T-helper 1 cell treated with Interleukin-12 subunit alpha and Interleukin-12 subunit beta and Interleukin-4 antibody, amounts not matched to agents 30 ng/mL and 1 ng/mL, for 36 hours (primary cell): ENCODE data around the gene GALC. TPM values are rescaled to one million over a fixed set of nuclear protein-coding genes. Genes with fewer than 3 reads are reported as not detected.

Experiments used
- intact Hi-C: fragments of 100-400 bp; cut with micrococcal nuclease; formaldehyde crosslinking; loops from one replicate; pipeline ENCODE4 v1.15.1; 2024
- total RNA-seq: library from RNA; stranded (reverse); gene quantifications from 2 replicates; pipeline ENCODE4 v1.2.3, GENCODE V29; 2022

GALC gene
- total RNA-seq, 1 donor from 2014 or later = 17.7 TPM

DNA sequence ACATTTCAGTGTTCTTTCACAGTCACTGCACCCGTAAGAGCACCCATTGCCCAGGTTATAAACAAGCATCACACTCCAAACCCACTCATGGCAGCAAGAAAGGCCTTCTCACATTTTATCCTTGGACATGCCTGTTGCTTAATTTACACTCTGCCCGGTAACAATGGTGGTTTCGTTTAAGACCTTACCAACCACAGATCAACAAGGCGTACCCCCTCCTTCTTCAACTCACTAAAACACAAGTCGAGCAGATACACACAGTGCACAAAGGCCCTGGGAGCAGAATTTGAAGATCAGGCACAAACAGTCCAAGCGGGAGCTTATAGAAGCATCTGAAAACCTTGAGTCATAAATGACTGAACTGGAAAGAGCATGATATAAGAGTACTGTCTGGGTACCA, 98.1 kb downstream of the GALC start:
- intact Hi-C loops = no loop called here

DNA sequence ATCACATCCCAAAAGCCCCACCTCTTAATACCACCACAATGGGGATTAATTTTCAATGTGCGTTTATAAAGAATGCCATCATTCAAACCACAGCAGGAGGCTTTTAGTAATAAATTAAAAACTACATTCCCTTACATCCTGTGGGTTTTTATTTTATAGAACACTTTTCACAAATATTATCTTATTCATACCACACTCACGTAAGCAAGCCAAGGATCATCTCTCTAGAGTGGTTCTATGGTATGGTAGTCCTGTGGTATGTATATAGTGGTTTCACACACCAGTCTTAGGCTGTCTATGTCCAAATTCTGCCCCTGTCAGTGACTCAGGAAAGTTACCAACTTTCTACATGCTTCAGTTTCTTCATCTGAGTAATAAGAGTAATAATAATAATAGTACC, 100.2 kb downstream of the GALC start:
- intact Hi-C loops = no loop called here

DNA sequence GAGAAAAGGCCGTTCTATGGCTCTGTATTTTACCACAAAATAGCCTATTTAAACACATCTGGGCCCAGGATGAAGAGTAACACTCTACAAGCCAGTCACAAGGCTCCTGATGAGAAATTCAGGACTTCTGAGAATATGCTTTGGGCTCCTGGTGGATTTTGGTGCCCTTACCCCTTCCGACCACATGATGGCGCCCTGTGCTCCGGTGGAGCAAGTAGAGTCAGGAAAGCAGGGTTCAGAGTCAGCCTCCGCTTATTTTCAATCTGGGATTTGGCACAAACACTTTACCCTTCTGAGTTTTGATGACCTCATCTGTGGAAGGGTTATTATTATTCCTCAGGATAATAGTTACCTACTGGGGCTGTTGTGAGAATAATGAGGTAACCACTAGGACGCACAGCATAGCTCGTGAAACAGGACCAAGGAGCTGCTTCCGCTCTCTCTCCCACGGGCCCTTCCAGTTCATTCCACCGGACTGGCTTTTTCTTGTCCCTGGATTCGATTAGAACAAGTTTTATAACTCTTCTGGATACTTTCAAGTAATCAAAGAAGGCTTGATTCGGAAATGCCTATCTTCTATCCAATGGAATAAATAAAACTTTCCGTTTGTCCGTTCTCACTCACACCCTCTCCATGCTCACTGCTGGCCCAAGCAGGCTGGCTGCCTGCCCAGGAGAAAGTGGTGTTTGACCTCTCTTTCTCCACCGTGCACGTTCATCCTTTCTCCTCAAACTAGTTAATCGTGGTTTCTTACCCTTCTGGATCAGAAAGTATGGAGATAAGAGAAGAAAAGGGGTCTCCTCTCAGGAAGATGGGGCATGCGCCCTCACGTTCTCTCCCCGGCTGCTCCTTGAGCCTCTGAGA, 104.6 kb downstream of the GALC start:
- intact Hi-C loops = loop anchor here (5.0 kb wide), 1 partner anchor 279 kb away; no protein-coding TSS in a partner anchor

DNA sequence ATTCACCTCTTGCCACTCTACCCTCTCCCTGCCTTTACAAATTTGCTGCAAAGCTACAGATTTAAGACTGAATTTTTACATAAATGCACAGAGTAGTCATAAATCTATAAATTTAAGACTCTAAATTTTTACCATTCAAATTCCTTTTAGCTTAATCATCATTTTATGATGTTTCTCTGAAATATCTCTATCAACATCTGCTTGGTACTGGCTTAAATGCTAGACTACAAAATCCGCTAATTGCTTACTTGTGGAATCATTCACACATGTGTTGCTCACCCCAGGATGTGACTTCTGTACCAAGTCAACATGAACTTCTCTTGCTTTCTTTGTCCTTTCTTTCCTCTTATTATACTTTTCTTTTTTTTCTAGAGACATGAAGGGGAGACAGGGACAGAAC, 109.2 kb downstream of the GALC start:
- intact Hi-C loops = no loop called here

Other genes with a start within 250 kb of the GALC start
- gene GPR65, start 12.0 kb upstream of the GALC start, total RNA-seq = 13.5 and 13.8 TPM in 2 replicates